HG02840 (cell line): ENCODE measurements around the gene AGFG1.

ENCODE experiments used
- ATAC-seq: cut with Tn5 transposase; IDR thresholded peaks from one replicate; pipeline ENCODE4 v1.9.1; 2021; ENCODE audit warnings: mild to moderate bottlenecking, moderate library complexity, moderate number of reproducible peaks; ENCODE audit not compliant: unreplicated experiment, low FRiP score

Gene AGFG1

DNA sequence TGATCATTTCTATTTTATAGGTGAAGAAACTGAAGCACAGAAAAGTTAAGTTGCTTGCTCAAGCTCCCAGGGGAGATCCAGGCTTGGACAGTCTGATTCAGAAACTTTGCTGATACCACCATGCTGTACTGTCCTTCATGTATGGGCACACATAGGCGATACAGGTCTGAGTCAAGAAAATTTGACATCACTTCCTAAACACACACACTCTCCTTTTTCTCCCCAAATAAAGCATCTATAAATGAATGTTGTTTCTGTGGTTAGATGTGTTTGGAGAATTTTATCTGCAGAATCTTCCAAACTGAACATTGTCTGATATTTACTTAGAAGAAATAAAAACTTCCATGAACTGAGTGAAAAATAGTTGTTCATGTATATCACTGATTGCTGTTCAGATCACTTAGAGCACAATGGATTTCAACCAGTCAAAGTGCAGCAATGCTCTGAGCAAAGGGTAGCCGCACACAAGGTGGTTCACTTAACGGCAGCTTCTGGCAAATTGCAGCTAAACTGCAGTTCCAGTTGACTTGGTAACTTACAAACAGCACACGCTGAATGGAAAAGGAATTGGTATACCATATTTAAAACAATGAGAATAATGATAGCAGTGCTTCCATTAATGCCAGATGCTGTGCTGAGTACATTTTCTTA is 10.0 kb upstream of the AGFG1 start:
- ATAC-seq: no peak

DNA sequence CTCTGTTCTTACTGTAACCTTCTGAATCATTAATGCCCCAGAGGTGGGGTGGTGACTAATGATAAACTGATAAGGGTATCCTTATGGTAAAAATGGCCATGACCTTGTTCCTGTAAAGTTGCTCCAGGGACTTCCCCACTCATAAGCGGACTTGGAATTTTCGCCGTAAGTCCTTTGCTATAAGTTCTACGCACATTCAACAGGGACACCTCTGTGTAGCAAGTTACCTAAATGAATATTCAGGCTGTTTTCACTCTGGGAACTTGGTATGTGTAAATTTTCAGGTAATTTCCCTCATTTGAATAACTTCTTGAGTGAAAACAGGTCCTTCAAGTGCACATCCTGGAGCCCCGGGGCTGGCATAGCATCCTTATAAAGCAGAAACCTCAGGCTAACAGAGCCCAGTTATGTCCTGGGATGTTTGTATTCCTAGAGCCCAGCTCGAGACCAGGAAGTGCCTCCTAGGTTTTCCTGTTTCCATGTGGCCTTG is 9.4 kb upstream of the AGFG1 start:
- peak; percentile 63 for ATAC-seq

DNA sequence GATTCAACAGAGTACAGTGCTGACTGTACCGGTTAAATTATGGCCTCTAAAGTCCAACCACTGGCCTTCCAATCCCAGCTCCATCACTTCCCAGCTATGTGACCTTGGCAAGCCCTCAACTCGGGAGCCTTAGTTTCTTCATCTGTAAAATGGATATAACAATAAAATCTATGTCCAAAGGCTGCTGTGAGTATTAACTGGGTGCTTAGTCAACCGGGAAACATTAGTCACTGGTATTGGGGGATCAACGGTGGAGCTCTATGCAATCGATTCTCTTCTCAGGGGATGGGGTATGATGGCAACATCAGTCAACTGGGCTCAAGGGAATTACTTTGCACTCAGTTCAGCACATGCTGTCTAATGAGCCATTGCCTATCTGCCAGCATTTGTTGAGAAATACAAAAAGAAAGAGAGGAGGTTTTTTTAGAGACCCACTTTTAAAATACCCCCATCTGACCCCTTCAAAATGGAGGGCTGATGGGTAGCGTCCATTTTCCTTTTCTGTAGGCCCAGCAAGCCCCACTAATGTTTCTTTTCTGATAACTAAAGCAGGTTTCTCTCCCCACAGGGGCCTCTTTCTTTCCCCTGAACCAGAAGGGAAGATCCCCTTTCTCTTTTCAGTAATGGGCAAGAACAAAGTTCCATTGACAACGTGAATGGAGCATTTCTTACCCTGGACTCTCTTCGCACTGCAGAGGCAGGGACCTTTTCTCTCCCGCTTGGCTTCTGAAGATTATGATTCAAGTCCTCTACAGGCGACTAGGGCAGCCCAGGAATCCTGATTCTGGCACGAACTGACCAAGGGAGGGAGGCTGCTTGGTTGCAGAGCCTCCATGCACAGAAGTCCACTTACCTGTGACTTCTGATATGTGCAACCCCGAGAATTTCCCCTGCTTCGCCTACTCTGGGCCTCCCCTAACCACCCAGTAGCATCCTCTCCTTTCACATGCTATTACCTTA is 8.7 kb upstream of the AGFG1 start:
- ATAC-seq: no peak

DNA sequence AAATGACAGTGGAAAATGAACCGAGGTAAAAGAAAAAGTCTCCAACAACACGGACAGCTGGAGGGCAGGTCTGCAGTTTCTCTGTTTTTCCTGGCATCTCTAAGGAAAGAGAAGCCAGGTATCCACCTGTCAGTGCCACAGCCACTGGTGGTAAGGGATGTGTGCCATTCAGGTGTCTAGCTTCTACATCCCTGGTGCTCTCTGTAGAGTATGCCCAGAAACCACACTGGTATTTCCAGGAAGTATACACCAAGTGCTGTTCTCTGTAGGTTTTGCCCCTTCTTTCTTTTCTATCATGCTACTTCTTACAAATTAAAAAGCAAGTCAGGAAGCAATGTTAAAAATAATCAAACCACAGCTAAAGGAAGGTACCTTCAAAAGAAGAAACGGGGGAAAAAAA is 7.6 kb upstream of the AGFG1 start:
- ATAC-seq: no peak

DNA sequence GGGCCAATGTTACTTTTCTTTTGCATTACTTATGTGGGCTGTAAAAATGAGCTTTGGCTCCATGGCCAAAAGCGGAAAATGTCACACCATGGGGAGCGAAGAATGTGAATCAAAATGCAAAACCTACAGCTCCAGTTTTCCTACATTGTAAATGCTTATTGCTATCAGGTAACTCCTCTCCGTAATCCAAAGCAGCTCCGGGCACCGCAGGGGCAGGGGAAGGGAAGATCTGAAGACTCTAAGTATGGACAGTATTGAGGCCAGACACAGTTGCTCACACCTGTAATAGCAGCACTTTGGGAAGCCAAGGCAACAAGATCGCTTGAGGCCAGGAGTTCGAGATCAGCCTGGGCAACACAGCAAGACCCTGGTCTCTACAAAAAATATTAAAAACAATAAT is 7.1 kb upstream of the AGFG1 start:
- no peak for ATAC-seq

DNA sequence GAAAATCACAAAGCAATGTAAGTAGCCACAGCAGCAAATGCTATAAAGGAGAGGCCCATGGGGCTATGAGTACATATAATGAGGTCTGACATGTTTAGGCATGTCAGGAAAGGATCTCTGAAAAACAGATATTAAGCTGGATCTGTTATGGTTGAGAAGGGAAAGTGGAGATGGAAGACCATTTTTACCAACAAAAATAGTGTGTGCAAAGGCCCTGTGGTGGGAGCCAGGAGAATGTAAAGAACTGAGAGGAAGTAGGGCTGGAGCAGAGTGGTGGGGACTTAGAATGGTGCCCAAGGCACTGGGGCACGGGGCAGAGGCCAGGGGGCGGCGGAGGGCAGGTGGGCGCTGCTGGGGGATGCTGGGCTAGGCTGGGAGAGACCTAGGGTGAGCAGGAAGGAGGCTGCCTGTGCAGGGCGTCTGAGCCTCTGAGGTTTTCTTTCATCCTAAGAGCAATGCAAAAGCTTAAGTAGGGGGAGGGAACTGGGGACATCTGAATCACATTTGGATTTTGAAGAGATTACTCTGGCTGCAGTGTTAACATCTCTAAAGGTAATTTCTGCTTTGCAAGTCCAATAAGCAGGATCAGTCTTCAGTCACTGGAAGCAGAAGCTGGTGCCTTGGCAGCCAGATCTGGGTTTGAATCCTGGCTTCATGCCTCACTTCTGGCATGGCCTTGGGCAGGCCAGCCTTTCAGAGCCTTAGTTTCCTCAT is 4.9 kb upstream of the AGFG1 start:
- ATAC-seq: no peak

DNA sequence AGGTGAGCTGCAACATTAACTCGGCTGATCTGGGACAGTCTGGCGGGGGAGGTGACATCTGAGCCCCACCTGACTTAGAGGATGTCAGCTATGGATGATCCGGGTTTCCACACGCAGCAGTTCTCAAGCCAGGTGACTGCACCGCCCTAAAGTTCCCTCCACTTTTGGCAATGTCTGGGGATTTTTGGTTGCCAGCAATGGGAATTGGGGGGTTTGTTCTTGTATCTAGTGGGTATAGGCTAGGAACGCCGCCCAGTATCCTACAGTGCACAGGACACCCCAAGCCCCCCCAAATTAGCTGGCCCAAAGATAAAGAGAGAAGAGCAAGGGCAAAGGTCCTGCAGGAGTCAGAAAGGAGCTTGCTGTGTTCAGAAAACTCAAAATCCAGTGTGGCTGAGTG is 544 bp upstream of the AGFG1 start:
- ATAC-seq: no peak

DNA sequence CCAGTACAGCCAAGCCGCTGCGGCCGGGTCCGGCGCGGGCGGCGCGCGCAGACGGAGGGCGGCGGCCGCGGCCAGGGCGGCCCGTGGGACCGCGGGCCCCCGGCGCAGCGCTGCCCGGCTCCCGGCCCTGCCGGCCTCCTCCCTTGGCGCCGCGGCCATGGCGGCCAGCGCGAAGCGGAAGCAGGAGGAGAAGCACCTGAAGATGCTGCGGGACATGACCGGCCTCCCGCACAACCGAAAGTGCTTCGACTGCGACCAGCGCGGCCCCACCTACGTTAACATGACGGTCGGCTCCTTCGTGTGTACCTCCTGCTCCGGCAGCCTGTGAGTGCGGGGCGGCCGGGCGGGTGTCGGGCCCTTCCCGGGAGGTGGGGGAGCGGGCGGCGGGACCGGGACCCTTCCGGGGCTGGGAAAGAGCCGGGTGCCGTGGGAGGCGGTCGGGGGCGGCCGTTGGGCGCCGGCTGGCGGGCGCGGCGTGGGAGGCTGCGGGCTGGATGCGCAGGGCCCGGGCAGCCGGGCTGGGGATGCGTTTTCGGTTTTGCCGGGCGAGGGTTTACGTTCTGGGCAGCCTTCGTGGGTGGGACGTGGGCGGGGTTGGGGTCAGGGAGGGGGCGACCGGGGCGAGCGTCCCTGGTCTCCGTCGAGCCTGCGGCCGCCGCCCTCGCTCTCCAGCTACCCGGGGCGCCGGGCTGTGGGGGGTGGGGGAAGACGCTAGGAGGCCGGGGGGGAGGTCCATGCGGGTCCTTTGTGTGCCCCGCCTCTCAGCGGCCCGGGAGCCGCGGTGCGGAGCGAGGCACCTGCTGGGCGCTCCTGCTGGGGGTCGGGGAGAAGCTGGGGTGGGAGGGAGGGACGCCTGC is 537 bp downstream of the AGFG1 start:
- peak; percentile 71 for ATAC-seq

DNA sequence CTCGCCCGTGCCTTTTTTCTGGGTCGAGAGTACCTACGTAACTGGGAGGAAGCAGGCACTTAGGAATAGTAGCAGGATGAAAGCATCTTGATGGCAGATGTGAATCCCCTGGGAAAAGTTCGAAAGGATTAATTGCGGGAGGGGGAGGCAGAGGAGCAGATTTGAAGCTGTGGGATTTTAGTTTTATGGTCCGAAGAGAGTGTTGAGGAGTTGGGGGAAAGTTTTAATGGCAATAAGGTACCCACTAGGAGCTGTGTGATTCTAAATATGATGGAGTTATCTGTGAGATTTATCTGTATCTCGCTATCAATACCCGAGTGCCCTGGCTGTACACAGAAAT is 1.1 kb downstream of the AGFG1 start:
- no peak for ATAC-seq

DNA sequence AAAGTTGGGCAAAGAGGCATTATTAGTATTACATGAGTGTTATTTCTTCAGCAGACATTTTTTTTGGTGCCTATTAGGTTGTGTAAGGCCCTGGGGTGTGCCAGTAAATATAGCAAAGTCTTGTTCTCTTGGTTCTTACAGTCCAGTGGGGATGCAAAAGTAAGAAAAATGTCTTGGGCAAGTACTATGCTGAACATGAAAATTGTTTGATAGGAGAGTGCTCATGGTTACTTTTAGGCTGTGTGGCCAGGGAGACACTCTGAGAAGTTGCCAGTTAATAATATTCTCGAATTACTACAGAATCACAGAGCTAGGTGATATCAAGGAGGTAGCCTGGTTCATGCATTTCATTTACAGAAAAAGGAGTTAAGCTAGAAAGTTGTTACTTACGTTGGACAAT is 1.9 kb downstream of the AGFG1 start:
- ATAC-seq: no peak

DNA sequence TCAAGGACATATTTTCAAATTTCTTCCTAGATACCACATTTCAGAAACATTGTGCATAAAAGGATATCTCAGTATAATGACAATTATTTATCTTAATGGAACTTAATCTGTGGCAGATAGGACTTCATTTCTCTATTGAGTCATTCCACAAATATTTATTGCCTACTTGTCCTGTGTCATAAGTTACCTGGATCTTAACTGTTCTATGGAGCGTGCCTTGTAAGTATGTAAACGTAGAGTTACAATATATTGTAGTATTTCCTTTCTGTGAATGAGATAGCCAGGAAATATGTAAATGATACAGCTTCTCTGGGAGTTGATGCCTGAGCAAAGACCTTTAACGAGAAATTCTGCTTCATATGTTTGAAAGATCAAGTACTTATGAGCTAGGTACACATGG is 2.5 kb downstream of the AGFG1 start:
- ATAC-seq: no peak

DNA sequence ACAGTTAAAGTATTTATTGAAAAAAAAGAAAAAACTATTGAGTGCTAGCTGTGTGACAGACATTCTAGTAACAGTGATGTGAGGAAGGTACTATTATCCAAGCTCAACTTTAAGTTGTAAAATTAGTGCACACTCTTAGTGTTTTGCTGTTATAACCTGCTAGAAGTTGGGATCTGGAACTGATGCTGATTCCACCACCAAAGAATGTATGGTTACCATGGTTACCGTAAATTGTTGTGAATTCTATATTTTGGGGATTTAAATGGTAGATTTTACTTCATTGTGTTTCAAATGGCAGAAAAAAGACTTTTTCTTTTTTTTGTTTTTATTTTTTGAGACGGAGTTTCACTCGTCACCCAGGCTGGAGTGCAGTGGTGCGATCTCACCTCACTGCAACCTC is 5.3 kb downstream of the AGFG1 start:
- ATAC-seq: no peak

DNA sequence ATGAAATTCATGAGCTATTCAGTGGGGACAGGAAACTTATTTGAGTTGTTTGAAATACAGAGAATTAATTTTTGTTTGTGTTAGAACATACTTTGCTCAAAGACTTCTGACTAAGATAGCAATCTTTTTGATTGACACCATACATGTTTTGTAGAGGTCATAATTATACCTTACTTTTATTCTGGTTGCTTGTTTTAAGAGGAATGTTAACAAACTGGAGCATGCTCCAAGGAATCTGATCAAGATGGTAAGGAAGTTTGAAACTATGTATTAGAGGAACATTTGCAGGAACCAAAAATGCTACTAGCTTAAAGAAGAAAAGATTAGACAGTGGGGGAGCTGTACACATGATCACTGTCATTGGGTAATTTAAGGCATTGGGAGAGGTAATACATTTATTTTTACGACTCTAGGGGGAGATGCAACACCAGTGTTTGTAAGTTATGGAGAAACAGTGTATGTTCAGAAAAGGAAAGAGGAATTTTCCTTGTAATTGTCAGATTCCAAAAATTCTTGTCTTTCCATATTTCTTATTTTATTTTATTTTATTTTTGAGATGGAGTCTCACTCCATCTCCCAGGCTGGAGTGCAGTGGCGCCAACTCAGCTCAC is 8.0 kb downstream of the AGFG1 start:
- ATAC-seq: peak; percentile 40

DNA sequence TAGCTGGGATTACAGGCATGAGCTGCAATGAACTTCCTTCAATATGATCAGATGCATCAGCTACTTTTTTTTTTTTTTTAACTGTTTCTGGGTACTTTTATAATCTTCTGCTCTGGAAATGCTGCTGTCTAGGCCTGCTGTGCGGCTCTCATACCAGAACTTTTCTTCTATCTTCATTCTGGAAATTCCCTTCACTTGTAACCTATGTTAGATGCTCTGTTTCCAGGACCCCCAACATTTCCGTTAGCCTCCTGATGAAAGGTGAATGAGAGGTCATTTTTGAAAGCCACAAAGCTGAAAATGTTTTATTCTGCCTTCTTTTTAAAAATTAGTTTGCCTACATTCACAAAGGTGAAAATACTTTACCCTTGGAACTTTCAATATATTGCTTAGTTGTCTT is 8.6 kb downstream of the AGFG1 start:
- ATAC-seq: peak; percentile 42

DNA sequence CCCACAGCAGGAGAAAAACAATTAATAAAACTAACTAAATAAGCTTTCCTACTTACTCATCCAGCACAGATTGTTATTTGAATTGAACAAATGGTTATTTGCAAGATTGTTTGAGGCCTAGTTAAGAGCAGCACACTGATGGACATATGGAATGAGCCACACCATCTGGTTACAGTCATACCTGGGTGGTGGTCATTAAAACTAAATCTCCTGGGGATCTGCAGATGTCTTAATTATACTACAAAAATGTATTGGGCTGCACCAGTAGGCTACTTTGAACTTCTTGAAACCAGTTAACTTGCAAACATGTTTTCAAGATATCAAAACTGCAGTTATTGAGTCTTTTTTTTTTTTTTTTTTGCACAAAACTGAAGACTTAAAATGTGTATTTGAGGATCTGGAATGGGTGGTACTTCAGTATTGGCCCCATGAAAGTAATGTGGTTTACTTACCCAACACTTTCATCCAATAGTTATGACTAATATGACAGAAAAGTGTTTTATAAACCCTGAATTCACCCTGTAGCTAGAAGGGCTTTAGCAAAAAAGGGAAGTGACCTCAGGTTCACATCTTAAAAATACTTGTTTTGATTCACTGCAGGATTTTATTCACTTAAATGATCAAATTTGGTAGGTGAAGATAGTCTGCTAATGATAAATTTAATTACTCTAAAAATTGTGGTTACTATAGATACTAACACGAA is 10.8 kb downstream of the AGFG1 start:
- ATAC-seq: peak; percentile 85

DNA sequence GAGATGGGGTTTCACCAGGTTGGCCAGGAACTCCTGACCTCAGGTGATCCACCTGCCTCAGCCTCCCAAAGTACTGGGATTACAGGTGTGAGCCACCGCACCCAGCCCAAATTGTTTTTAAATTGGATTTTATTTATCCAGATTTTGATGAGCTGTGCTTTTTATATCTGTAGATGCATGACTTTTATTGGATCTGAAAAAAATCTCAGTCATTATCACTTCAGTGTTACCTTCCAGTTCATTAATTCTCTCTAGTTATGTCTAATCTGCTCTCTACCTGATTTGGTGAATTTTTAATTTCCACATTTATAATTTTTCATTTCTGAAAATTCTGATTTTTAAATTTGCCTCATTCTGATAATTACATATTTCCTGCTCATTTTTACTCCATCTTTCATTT is 13.5 kb downstream of the AGFG1 start:
- ATAC-seq: no peak

DNA sequence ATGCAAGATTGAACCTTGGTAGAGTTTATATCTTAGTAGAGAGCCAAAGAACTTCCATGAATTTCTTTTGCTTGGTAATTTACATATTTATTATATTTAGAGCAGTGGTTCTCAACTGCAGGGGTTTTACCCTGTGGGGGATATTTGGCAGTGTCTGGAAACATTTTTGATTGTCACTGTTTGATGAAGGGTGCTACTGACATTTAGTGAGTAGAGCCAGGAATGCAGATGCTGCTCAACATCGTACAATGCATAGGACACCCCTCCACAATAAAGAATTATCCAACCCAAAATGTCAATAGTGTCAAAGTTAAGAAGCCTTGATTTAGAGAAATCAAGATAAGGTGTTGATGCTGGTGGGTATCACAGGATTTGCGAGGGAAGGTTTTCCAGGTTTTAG is 14.7 kb downstream of the AGFG1 start:
- no peak for ATAC-seq

DNA sequence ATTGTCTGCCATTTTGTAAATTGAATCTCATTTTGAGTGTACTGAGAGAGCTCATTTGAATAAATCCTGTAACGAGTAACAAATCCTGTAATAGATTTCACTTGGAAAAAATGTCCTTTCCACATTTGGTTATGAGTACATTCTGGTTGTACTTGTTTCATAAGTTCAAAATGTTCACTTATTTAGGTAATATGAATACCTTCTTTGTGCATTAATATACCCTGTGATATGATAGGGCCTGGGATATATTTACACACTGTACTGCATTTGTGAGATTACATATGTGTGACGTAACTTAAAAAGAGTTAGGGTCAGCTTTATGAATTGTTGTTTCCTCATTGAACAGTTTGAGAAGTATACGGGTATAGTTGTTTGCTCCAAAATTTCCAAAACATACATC is 16.1 kb downstream of the AGFG1 start:
- no peak for ATAC-seq

DNA sequence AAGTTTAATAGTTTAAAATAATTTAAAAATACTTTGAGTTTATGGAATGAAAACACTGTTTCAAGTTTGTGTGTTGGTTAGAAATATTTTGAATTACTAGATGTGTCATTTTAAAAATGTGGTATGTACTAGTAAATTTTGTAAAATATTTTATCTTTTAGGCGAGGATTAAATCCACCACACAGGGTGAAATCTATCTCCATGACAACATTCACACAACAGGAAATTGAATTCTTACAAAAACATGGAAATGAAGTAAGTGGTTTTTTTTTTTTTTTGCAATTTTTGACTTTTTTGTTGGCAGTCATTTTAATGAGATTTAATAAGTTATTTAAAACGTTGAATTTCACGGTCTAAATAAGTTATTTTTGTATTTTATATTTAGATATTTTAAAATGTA is 19.4 kb downstream of the AGFG1 start:
- no peak for ATAC-seq
